ENCODE data around the gene PADI2.

The PADI2 gene

DNA sequence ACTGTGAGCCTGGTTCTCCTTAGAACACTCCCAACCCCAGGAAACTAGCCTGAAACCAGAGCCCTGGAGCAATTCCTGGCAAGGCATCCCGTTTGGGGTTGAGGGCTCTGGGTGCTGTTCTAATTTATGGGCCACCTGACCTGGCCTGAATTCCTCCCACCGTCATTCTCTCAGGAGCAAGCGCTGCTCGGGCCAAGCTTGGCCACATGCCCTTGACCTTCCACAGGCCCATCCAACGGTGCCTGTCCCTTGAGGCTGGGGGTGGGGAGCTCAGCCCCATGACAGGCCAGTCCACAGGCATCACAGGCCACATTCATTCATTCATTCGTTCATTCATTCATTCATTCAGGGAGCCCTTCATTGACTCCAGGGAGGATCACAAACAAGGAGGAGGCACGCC lies 5.3 kb downstream of the PADI2 start:
- DNase-seq (ENCODE audit: low read depth in 2 of 2), result no peak

GRCh38 chr1:17112496-17113236 lies 6.6 kb downstream of the PADI2 start:
- no peak for DNase-seq (ENCODE audit: low read depth in 2 of 2)

DNA sequence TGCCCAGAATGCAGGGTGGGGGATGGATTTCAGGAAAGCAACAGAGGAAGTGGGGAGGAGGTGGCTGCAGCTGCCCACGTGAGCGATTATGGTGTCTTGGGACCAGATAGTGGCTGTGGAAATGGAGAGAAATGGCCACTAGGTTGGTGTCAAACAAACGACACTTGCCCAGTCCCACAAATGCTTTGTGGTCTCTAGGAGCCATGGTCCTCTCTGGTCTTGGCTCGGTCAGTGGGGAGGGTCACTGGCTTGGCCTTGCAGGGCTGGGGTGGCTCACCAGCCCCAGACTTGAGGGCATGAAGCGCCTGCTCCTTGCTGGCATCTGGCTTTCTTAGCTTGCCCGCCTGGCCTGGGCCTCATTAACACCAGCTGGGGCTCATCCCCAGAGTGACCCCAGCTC lies 7.2 kb downstream of the PADI2 start:
- DNase-seq (ENCODE audit: low read depth in 2 of 2), result no peak

DNA sequence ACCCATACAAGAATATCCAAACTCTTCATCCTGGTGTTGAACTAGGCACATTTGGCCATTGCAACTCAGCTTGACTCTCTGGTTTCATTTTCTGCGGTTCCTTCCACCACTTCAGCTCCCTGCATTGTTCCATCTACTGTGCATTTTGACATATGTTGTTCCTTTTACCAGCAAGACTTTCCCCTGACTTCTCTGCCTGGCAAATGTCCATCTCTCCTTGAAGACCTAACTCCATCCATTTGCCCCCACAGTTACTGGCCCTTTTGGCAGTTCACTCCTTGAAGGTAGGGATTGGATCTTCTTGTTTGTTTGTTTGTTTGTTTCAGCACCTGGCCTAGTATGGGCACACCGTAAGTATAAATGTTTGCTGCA lies 8.7 kb downstream of the PADI2 start:
- no peak for DNase-seq (ENCODE audit: low read depth in 2 of 2)

DNA sequence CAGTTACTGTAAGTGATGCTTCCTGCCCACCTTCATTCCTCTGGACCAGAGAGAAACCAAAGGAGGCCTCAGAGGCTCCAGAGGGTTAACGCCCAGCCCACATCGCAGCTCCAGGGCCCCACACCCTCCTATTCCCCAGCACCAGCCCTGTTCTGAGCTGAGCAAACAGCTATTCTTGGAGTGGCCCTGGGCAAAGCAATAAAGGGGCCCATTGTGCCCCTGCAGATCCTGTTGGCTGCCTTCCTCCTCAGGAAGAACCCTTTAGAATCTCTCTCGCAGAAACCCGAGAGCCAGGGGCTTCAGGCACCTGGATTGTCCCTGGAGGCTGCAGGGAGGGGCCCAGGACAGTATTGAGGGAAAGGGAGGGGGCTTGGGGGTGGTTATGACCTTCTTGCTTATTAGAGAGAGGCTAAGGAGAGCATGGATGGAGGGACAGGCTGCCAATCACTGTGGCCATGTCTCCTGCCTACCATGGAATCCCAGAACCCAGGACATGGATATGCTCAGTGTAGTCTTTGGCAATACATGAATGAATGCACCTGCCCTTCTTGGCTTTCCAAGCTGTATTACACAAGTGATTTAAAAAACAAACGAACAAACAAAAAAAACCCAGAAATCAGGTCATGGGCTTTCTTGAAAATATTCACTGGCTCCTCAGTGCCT lies 9.2 kb downstream of the PADI2 start:
- no peak for DNase-seq (ENCODE audit: low read depth in 2 of 2)

GRCh38 chr1:17108786-17109185 lies 10.5 kb downstream of the PADI2 start:
- no peak for DNase-seq (ENCODE audit: low read depth in 2 of 2)

- no peak for DNase-seq (ENCODE audit: low read depth in 2 of 2)
These were observed 10.9 kb downstream of the PADI2 start for GRCh38 chr1:17108360-17108759.

GRCh38 chr1:17104782-17105181 lies 14.5 kb downstream of the PADI2 start:
- DNase-seq (ENCODE audit: low read depth in 2 of 2), result no peak

- no peak for DNase-seq (ENCODE audit: low read depth in 2 of 2)
These were observed 17.0 kb downstream of the PADI2 start for GRCh38 chr1:17102232-17102631.

- DNase-seq (ENCODE audit: low read depth in 2 of 2), result no peak
These were observed 18.0 kb downstream of the PADI2 start for GRCh38 chr1:17101261-17101660.

- no peak for DNase-seq (ENCODE audit: low read depth in 2 of 2)
These were observed 19.5 kb downstream of the PADI2 start for GRCh38 chr1:17099616-17100340.

GRCh38 chr1:17098446-17099317 lies 20.6 kb downstream of the PADI2 start:
- DNase-seq (ENCODE audit: low read depth in 2 of 2), result no peak

DNA sequence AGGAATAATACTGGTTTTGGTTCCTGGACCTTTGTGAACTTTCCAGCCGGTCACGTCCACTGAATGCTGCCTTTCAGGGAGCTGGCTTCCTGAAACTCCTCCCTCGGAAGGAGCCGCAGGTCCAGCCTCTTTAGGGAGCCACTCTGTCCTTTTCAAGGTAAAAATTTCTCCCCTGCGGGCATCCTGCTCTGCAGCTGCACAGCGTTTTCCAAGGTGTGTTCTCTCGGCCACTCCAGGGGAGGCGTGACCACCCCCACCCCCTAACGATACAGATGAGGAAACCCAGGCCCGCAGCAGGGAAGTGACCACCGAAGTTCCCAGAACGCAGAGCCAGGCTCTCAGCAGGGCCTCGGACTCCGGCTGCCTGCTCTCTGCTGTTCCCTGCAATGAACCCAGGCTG lies 21.5 kb downstream of the PADI2 start:
- no peak for DNase-seq (ENCODE audit: low read depth in 2 of 2)

DNA sequence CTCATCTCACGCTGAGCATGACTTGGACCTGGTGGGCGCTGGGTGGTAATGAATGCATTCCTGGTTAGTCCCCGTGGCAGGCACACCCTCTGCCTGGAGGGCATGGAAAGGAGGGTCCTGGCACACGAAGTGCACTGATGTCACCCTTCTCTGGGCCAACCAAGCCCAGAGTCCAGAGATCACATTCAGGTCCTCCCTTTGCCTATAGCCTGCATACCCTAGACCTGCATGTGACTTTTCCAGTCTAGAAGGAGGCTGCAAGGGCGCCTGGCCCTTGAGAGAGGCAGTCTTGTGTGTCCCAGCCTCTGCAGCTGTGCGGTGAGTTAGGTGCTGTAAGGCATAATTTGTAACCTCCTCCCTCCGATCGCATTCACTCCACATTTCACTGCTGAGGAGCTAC lies 22.1 kb downstream of the PADI2 start:
- no peak for DNase-seq (ENCODE audit: low read depth in 2 of 2)

DNA sequence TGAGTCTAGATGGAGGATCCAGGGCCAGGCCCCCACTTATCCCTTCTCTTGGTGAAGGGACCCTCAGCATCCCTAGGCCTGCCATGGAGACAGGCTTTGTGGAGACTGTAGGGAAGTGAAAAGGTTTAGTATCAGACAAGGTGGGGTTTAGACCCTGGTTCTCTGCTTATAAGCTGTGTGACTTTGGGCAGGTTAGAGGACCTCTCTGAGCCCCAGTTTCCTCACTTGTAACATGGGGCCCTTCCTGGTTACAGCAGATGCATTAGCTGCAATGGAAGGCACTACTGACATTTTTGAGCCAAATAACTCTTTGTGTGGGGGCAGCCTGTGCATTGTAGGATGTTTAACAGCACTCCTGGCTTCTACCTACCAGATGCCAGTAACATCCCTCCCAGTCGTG lies 22.7 kb downstream of the PADI2 start:
- no peak for DNase-seq (ENCODE audit: low read depth in 2 of 2)

- DNase-seq (ENCODE audit: low read depth in 2 of 2), result no peak
These were observed 24.1 kb downstream of the PADI2 start for GRCh38 chr1:17095141-17095540.

DNA sequence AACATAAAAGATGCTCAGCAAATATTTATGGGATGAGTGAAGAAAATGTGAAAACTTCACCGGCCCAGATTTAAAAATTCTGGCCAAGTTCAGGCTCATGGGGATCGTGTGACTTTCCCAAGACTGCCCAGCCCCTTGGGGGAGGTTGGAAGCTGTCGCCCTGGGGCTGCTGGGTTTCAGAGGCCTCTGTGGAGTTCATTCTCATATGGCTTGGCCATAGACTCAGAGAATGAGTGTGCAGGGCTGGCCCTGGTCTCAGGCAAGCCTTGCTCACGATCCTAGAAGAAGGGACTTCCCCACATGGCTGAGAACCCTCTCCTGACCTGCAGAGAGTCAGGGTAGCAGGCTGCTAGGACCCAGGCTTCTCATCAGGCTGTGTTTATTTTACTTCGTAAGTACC lies 24.6 kb downstream of the PADI2 start:
- DNase-seq (ENCODE audit: low read depth in 2 of 2), result no peak

DNA sequence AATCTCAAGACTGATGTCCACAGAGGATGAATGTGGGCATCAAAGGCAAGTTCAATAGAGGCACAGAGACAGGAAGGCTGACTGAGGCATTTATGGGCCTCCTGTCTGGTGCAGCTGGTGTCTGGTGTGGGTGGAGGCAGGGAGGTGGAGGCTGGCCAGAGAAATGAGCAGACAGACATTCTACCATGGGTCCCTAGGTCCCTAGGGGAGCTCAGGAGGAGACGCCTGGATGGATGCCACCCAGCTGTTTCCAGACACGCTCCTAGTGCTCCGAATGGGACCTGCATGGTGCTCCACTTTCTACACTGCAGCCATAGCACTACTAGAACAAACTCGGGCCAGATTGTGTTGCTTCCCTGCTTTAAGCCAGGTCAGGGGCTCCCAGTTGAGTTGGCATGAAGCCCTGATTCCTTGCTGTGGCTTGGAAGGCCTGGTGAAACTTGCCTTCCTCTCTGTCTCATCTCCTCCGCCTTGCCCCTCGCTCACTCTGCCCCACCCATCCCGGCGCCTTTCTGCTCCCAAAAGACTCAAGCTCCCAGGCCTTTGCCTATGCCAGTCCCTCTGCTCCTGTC lies 25.3 kb downstream of the PADI2 start:
- DNase-seq (ENCODE audit: low read depth in 2 of 2), result no peak

- no peak for DNase-seq (ENCODE audit: low read depth in 2 of 2)
These were observed 28.0 kb downstream of the PADI2 start for GRCh38 chr1:17091252-17091651.

- DNase-seq (ENCODE audit: low read depth in 2 of 2), result no peak
These were observed 29.7 kb downstream of the PADI2 start for GRCh38 chr1:17089506-17089905.

DNA sequence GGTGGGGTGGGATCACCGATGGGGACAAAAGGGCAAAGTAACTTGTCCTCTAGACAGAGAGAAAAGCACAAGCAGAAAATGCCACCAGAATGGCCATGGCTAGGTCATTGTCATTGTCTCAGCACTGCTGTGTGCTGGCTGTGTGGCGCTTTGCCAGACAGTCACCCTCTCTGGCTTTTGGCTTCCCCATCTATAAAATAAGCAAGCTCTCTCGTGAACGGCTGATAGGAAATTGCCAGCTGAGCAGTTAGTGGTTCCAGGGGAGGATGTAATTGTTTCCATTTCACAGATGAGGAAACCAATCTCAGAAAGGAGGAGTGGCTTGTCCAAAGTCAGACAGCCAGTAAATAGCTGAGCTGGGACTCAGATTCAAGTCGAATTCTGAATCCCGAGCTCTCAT lies 32.5 kb downstream of the PADI2 start:
- DNase-seq (ENCODE audit: low read depth in 2 of 2), result no peak

- no peak for DNase-seq (ENCODE audit: low read depth in 2 of 2)
These were observed 34.5 kb downstream of the PADI2 start for GRCh38 chr1:17084787-17085186.

Measured in activated CD8-positive, alpha-beta memory T cell treated with anti-CD3 and anti-CD28 coated beads for 4 hours (primary cell).